ENCODE data around the gene RNASE2.

RNASE2 gene

DNA sequence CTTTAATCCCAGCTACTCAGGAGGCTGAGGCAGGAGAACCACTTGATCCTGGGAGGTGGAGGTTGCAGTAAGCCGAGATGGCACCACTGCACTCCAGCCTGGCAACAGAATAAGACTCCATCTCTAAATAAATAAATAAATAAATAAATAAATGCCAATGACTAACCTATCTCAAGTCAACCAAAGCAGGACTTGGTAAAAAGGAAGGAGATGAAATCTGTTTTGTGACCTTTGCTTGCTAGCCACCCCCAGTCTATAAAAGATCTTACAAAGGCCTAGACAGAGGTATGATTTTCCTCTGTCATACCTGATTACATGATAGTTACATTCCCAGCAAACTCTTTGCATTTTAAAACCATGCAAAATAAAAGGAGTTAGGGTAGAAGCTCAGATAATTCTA lies 21.0 kb downstream of the RNASE2 start:
- H3F3A ChIP-seq (ENCODE audit: insufficient read depth) = no peaks in the 10 kb centered on the region
- H3K9ac ChIP-seq (ENCODE audit: low read length) = no peak overlapping the region
- no peaks in the 10 kb centered on the region for H4K20me1 ChIP-seq (ENCODE audit: low read depth, low read length)
- H3K9me3 ChIP-seq (ENCODE audit: insufficient read depth, low read length) = no peaks in the 10 kb centered on the region
- H3K36me3 ChIP-seq (ENCODE audit: low read length) = no peaks in the 10 kb centered on the region
- no peak overlapping the region for H3K4me3 ChIP-seq (ENCODE audit: insufficient read depth, low read length, poor library complexity, severe bottlenecking)
- no peaks in the 10 kb centered on the region for H3K9me2 ChIP-seq (replicated peaks; ENCODE audit: insufficient read depth, low read length)
- H3K79me2 ChIP-seq (ENCODE audit: insufficient read depth, low read length) = no peaks in the 10 kb centered on the region
- H3K27me3 ChIP-seq (ENCODE audit: low read length) = no peaks in the 10 kb centered on the region
- H3K4me2 ChIP-seq (ENCODE audit: low read depth, low read length, poor library complexity, severe bottlenecking) = no peak overlapping the region
- TF ChIP-seq, protein P1, sequence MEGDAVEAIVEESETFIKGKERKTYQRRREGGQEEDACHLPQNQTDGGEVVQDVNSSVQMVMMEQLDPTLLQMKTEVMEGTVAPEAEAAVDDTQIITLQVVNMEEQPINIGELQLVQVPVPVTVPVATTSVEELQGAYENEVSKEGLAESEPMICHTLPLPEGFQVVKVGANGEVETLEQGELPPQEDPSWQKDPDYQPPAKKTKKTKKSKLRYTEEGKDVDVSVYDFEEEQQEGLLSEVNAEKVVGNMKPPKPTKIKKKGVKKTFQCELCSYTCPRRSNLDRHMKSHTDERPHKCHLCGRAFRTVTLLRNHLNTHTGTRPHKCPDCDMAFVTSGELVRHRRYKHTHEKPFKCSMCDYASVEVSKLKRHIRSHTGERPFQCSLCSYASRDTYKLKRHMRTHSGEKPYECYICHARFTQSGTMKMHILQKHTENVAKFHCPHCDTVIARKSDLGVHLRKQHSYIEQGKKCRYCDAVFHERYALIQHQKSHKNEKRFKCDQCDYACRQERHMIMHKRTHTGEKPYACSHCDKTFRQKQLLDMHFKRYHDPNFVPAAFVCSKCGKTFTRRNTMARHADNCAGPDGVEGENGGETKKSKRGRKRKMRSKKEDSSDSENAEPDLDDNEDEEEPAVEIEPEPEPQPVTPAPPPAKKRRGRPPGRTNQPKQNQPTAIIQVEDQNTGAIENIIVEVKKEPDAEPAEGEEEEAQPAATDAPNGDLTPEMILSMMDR (IDR thresholded peaks at IDR 0.05; ENCODE audit: insufficient read depth, low read length, poor library complexity, severe bottlenecking) = no peak
- TF ChIP-seq EZH2phosphoT487 (conservative IDR thresholded peaks at IDR 0.05; ENCODE audit: low read length) = no peak
- no peak overlapping the region for H3K27ac ChIP-seq (ENCODE audit: low read depth, low read length)
- no peak overlapping the region for H2AFZ ChIP-seq (ENCODE audit: low read depth, low read length, severe bottlenecking)

DNA sequence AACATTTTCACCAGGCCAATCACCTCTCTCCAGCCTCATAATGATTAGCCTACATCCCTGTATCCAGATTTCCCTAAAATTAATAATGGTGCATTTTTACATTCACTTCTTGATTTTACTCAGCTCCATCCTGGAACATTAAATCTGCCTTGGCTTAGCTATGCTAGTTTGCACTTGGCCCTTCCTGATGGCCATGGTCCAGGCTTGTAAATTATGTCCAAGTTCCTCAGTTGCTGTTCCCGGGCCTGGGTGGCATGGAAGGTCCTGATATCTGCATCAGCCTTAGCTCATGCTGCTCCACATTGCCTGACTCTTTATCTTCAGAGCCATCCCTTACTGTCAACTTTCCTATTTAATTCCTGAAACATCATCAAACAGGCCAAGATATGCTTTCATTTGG lies 23.4 kb downstream of the RNASE2 start:
- Histone ChIP-seq H3K4me3 (ENCODE audit: insufficient read depth, low read length, poor library complexity, severe bottlenecking) (no peak overlapping the region), H3K27ac (ENCODE audit: low read depth, low read length) (no peak overlapping the region), H3K79me2 (ENCODE audit: insufficient read depth, low read length) (no peaks in the 10 kb centered on the region), H3K27me3 (ENCODE audit: low read length) (no peaks in the 10 kb centered on the region), H2AFZ (ENCODE audit: low read depth, low read length, severe bottlenecking) (no peak overlapping the region), H4K20me1 (ENCODE audit: low read depth, low read length) (no peaks in the 10 kb centered on the region), H3K9ac (ENCODE audit: low read length) (no peak overlapping the region), H3K36me3 (ENCODE audit: low read length) (no peaks in the 10 kb centered on the region), H3K9me2 (replicated peaks; ENCODE audit: insufficient read depth, low read length) (no peaks in the 10 kb centered on the region), H3K4me2 (ENCODE audit: low read depth, low read length, poor library complexity, severe bottlenecking) (no peak overlapping the region), H3F3A (ENCODE audit: insufficient read depth) (no peaks in the 10 kb centered on the region), H3K9me3 (ENCODE audit: insufficient read depth, low read length) (no peaks in the 10 kb centered on the region)
- TF ChIP-seq EZH2phosphoT487 (conservative IDR thresholded peaks at IDR 0.05; ENCODE audit: low read length) = no peak
- TF ChIP-seq, protein P1 (IDR thresholded peaks at IDR 0.05; ENCODE audit: insufficient read depth, low read length, poor library complexity, severe bottlenecking) = no peak

DNA sequence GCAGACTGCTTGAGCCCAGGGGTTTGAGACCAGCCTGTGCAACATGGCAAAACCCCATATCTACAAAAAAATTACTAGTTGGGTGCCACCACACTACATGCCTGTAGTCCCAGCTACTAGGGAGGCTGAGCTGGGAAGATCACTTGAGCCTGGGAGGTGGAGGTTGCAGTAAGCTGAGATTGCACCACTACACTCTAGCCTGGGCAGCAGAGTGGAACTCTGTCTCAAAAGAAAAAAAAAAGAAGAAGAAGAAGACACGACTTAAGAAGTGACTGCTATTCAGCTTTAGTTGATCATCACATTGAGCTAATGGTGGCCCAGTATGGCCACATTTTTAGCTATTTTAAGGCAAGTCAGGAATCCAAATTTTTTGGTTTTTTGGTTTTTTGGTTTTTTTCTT lies 25.6 kb downstream of the RNASE2 start:
- Histone ChIP-seq H3F3A (ENCODE audit: insufficient read depth) (no peaks in the 10 kb centered on the region), H3K4me3 (ENCODE audit: insufficient read depth, low read length, poor library complexity, severe bottlenecking) (no peak overlapping the region), H3K9me2 (replicated peaks; ENCODE audit: insufficient read depth, low read length) (no peaks in the 10 kb centered on the region), H3K4me2 (ENCODE audit: low read depth, low read length, poor library complexity, severe bottlenecking) (no peak overlapping the region), H3K9ac (ENCODE audit: low read length) (no peak overlapping the region), H3K36me3 (ENCODE audit: low read length) (no peaks in the 10 kb centered on the region), H4K20me1 (ENCODE audit: low read depth, low read length) (no peaks in the 10 kb centered on the region), H2AFZ (ENCODE audit: low read depth, low read length, severe bottlenecking) (no peak overlapping the region), H3K27me3 (ENCODE audit: low read length) (no peaks in the 10 kb centered on the region), H3K27ac (ENCODE audit: low read depth, low read length) (no peak overlapping the region), H3K9me3 (ENCODE audit: insufficient read depth, low read length) (no peaks in the 10 kb centered on the region), H3K79me2 (ENCODE audit: insufficient read depth, low read length) (no peaks in the 10 kb centered on the region)
- no peak for TF ChIP-seq EZH2phosphoT487 (conservative IDR thresholded peaks at IDR 0.05; ENCODE audit: low read length)
- TF ChIP-seq, protein P1 (IDR thresholded peaks at IDR 0.05; ENCODE audit: insufficient read depth, low read length, poor library complexity, severe bottlenecking) = no peak

Measured in SU-DHL-6 (cell line).